WTC11 (cell line): ENCODE results near the gene ANGPTL5. TPM values are rescaled to one million over a fixed set of nuclear protein-coding genes. Genes with fewer than 3 reads are reported as not detected.

Source experiments
- ATAC-seq: fragments of 200-7000 bp; cut with Tn5 transposase; 2 replicates; pipeline ENCODE4 v1.10.0; 2021; ENCODE audit warnings: mild to moderate bottlenecking, moderate library complexity
- CTCF ChIA-PET: fragments of 300-600 bp; sonication (Branson Sonifier 250); formaldehyde crosslinking; loops from one replicate; lab custom pipeline; 2021; ENCODE audit warnings: antibody characterized with exemption; lab: Charles Lee
- POLR2A ChIA-PET: fragments of 350-600 bp; sonication (Branson Sonifier 250); formaldehyde crosslinking; loops from one replicate; lab custom pipeline; 2021; ENCODE audit warnings: antibody characterized with exemption; lab: Charles Lee
- DNase-seq: peaks from one replicate; pipeline ENCODE4 v3.0.0; 2021; ENCODE audit warnings: low spot score
- H3K27ac Mint-ChIP-seq: 2 replicates; pipeline ENCODE4 v1.8.0; 2021; ENCODE audit warnings: mixed read lengths
- H3K27me3 Mint-ChIP-seq: 2 replicates; pipeline ENCODE4 v1.8.0; 2021; ENCODE audit warnings: low read depth, mild to moderate bottlenecking, moderate library complexity, mixed read lengths
- H3K36me3 Mint-ChIP-seq: 2 replicates; pipeline ENCODE4 v1.8.0; 2021; ENCODE audit warnings: mixed read lengths
- H3K4me1 Mint-ChIP-seq: 2 replicates; pipeline ENCODE4 v1.8.0; 2022; ENCODE audit warnings: mixed read lengths
- H3K4me3 Mint-ChIP-seq: 2 replicates; pipeline ENCODE4 v1.8.0; 2021; ENCODE audit warnings: mild to moderate bottlenecking, moderate library complexity, mixed read lengths
- H3K9me3 Mint-ChIP-seq: 2 replicates; pipeline ENCODE4 v1.8.0; 2021; ENCODE audit warnings: mixed read lengths
- CBFB ChIP-seq: sonication (generic); formaldehyde crosslinking; IDR thresholded peaks from 2 replicates; pipeline ENCODE4 v1.8.1; 2022; ENCODE audit warnings: mild to moderate bottlenecking, low read depth, missing genetic modification reagents
- FOXJ3 ChIP-seq: sonication (generic); formaldehyde crosslinking; IDR thresholded peaks from 2 replicates; pipeline ENCODE4 v1.9.0; 2021; ENCODE audit warnings: missing genetic modification reagents, mild to moderate bottlenecking, borderline replicate concordance
- FOXP1 ChIP-seq: sonication (generic); formaldehyde crosslinking; IDR thresholded peaks from 2 replicates; pipeline ENCODE4 v1.8.0; 2022; ENCODE audit warnings: missing genetic modification reagents, mild to moderate bottlenecking, moderate library complexity, borderline replicate concordance
- SMAD3 ChIP-seq: sonication (generic); formaldehyde crosslinking; IDR thresholded peaks from 2 replicates; pipeline ENCODE4 v1.8.0; 2022; ENCODE audit warnings: missing genetic modification reagents, mild to moderate bottlenecking, borderline replicate concordance
- SMAD4 ChIP-seq: sonication (generic); formaldehyde crosslinking; IDR thresholded peaks from 2 replicates; pipeline ENCODE4 v1.8.0; 2022; ENCODE audit warnings: mild to moderate bottlenecking, missing genetic modification reagents
- ZNF138 ChIP-seq: sonication (generic); formaldehyde crosslinking; conservative IDR thresholded peaks from 2 replicates; pipeline ENCODE4 v1.8.1; 2022; ENCODE audit warnings: mild to moderate bottlenecking, moderate library complexity, missing genetic modification reagents
- ZNF219 ChIP-seq: sonication (generic); formaldehyde crosslinking; IDR thresholded peaks from 2 replicates; pipeline ENCODE4 v1.8.0; 2023; ENCODE audit warnings: missing genetic modification reagents, mild to moderate bottlenecking, borderline replicate concordance
- ZNF232 ChIP-seq: sonication (generic); formaldehyde crosslinking; IDR thresholded peaks from 2 replicates; pipeline ENCODE4 v1.8.0; 2022; ENCODE audit warnings: mild to moderate bottlenecking, missing genetic modification reagents
- ZNF263 ChIP-seq: sonication (generic); formaldehyde crosslinking; IDR thresholded peaks from 2 replicates; pipeline ENCODE4 v1.8.1; 2022; ENCODE audit warnings: low read depth, mild to moderate bottlenecking, moderate library complexity, missing genetic modification reagents
- ZNF396 ChIP-seq: fragments of 250-450 bp; sonication (Bioruptor Pico); IDR thresholded peaks from 2 replicates; pipeline ENCODE4 v1.8.0; 2021; ENCODE audit warnings: mild to moderate bottlenecking, moderate library complexity, borderline replicate concordance
- ZNF423 ChIP-seq: fragments of 250-450 bp; sonication (Bioruptor Pico); IDR thresholded peaks from 2 replicates; pipeline ENCODE4 v2.1.2; 2022; ENCODE audit warnings: mild to moderate bottlenecking, moderate library complexity
- ZNF671 ChIP-seq: fragments of 250-450 bp; sonication (Bioruptor Pico); IDR thresholded peaks from 2 replicates; pipeline ENCODE4 v1.8.0; 2021; ENCODE audit warnings: mild to moderate bottlenecking
- total RNA-seq: library from RNA; stranded (reverse); gene quantifications from 3 replicates; pipeline ENCODE4 v1.2.3, GENCODE V29; 2021
- TF ChIP-seq, protein P1 (sequence below): sonication (generic); formaldehyde crosslinking; IDR thresholded peaks from 2 replicates; pipeline ENCODE4 v1.8.1; 2022; ENCODE audit warnings: mild to moderate bottlenecking, missing genetic modification reagents, moderate library complexity, borderline replicate concordance
- TF ChIP-seq, protein P2 (sequence below): sonication (generic); formaldehyde crosslinking; IDR thresholded peaks from 2 replicates; pipeline ENCODE4 v1.8.1; 2023; ENCODE audit warnings: mild to moderate bottlenecking, missing genetic modification reagents
- TF ChIP-seq, protein P3 (sequence below): sonication (generic); formaldehyde crosslinking; IDR thresholded peaks from 2 replicates; pipeline ENCODE4 v1.8.1; 2023; ENCODE audit warnings: mild to moderate bottlenecking, moderate library complexity, missing genetic modification reagents
- TF ChIP-seq, protein P4 (sequence below): fragments of 200-600 bp; IDR thresholded peaks from 2 replicates; pipeline ENCODE4 v1.8.0; 2022; ENCODE audit warnings: antibody characterized with exemption
- TF ChIP-seq, protein P5 (sequence below): sonication (generic); formaldehyde crosslinking; IDR thresholded peaks from 2 replicates; pipeline ENCODE4 v1.8.1; 2022; ENCODE audit warnings: low read depth, mild to moderate bottlenecking, moderate library complexity, missing genetic modification reagents, borderline replicate concordance
- TF ChIP-seq, protein P6 (sequence below): sonication (generic); formaldehyde crosslinking; IDR thresholded peaks from 2 replicates; pipeline ENCODE4 v1.8.1; 2022; ENCODE audit warnings: mild to moderate bottlenecking, moderate library complexity, missing genetic modification reagents
- TF ChIP-seq, protein P7 (sequence below): sonication (generic); formaldehyde crosslinking; conservative IDR thresholded peaks from 2 replicates; pipeline ENCODE4 v1.8.1; 2022; ENCODE audit warnings: mild to moderate bottlenecking, missing genetic modification reagents

The ANGPTL5 gene
- total RNA-seq, 1 experiment from 2014 or later, result not detected

DNA sequence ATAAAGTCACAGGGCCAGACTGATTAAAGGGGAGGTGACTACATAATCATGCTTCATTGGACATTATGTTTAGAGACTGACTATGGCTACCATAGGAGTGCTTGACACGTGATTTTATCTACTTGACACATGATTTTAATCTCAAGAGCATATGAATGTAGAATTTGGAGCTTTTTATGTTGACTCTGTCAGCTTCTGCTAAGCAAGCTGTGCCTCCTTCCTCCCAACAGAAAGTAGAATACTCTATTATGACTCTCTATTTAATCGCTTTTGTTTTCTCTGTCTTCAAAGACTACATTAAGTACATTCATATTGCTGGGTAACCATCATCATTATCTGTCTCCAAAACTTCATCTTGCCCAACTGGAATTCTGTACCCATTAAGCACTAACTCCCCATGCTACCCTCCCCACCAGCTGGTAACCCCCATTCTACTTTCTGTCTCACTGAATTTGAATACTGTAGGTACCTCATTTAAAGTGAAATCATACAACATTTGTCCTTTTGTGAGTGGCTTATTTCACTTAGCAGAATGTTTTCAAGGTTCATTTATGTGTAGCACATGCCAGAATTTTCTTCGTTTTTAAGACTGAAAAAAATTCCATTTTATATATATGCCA, 24.7 kb upstream of the ANGPTL5 start:
- H3K4me3 Mint-ChIP-seq, result no peak overlapping the region
- H3K36me3 Mint-ChIP-seq, result no peaks in the 10 kb centered on the region
- TF ChIP-seq, protein P1, sequence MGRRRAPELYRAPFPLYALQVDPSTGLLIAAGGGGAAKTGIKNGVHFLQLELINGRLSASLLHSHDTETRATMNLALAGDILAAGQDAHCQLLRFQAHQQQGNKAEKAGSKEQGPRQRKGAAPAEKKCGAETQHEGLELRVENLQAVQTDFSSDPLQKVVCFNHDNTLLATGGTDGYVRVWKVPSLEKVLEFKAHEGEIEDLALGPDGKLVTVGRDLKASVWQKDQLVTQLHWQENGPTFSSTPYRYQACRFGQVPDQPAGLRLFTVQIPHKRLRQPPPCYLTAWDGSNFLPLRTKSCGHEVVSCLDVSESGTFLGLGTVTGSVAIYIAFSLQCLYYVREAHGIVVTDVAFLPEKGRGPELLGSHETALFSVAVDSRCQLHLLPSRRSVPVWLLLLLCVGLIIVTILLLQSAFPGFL (CRISPR knock-in tag), result no peak
- TF ChIP-seq, protein P2, sequence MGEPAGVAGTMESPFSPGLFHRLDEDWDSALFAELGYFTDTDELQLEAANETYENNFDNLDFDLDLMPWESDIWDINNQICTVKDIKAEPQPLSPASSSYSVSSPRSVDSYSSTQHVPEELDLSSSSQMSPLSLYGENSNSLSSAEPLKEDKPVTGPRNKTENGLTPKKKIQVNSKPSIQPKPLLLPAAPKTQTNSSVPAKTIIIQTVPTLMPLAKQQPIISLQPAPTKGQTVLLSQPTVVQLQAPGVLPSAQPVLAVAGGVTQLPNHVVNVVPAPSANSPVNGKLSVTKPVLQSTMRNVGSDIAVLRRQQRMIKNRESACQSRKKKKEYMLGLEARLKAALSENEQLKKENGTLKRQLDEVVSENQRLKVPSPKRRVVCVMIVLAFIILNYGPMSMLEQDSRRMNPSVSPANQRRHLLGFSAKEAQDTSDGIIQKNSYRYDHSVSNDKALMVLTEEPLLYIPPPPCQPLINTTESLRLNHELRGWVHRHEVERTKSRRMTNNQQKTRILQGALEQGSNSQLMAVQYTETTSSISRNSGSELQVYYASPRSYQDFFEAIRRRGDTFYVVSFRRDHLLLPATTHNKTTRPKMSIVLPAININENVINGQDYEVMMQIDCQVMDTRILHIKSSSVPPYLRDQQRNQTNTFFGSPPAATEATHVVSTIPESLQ (CRISPR knock-in tag), result no peak
- TF ChIP-seq, protein P3, sequence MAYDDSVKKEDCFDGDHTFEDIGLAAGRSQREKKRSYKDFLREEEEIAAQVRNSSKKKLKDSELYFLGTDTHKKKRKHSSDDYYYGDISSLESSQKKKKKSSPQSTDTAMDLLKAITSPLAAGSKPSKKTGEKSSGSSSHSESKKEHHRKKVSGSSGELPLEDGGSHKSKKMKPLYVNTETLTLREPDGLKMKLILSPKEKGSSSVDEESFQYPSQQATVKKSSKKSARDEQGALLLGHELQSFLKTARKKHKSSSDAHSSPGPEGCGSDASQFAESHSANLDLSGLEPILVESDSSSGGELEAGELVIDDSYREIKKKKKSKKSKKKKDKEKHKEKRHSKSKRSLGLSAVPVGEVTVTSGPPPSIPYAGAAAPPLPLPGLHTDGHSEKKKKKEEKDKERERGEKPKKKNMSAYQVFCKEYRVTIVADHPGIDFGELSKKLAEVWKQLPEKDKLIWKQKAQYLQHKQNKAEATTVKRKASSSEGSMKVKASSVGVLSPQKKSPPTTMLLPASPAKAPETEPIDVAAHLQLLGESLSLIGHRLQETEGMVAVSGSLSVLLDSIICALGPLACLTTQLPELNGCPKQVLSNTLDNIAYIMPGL (CRISPR knock-in tag), result no peak
- TF ChIP-seq ZNF396 (CRISPR knock-in tag), result no peak
- no peak for TF ChIP-seq SMAD3 (CRISPR knock-in tag)
- no peak for TF ChIP-seq ZNF232 (CRISPR knock-in tag)
- TF ChIP-seq, protein P4, sequence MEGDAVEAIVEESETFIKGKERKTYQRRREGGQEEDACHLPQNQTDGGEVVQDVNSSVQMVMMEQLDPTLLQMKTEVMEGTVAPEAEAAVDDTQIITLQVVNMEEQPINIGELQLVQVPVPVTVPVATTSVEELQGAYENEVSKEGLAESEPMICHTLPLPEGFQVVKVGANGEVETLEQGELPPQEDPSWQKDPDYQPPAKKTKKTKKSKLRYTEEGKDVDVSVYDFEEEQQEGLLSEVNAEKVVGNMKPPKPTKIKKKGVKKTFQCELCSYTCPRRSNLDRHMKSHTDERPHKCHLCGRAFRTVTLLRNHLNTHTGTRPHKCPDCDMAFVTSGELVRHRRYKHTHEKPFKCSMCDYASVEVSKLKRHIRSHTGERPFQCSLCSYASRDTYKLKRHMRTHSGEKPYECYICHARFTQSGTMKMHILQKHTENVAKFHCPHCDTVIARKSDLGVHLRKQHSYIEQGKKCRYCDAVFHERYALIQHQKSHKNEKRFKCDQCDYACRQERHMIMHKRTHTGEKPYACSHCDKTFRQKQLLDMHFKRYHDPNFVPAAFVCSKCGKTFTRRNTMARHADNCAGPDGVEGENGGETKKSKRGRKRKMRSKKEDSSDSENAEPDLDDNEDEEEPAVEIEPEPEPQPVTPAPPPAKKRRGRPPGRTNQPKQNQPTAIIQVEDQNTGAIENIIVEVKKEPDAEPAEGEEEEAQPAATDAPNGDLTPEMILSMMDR, result no peak
- TF ChIP-seq CBFB (CRISPR knock-in tag), result no peak
- no peak for TF ChIP-seq ZNF263 (CRISPR knock-in tag)
- TF ChIP-seq ZNF138, result no peak
- no peak for TF ChIP-seq ZNF423 (CRISPR knock-in tag)
- ChIA-PET CTCF (interaction anchor here (1.0 kb wide), 1 partner anchor 61 kb away, joined by 3 read pairs; no protein-coding TSS in a partner anchor), POLR2A (no interaction called here)
- H3K27me3 Mint-ChIP-seq, result no peaks in the 10 kb centered on the region
- no peak for DNase-seq
- no peak overlapping the region for H3K27ac Mint-ChIP-seq
- H3K9me3 Mint-ChIP-seq, result no peaks in the 10 kb centered on the region
- no peak for ATAC-seq
- no peaks in the 10 kb centered on the region for H3K4me1 Mint-ChIP-seq

DNA sequence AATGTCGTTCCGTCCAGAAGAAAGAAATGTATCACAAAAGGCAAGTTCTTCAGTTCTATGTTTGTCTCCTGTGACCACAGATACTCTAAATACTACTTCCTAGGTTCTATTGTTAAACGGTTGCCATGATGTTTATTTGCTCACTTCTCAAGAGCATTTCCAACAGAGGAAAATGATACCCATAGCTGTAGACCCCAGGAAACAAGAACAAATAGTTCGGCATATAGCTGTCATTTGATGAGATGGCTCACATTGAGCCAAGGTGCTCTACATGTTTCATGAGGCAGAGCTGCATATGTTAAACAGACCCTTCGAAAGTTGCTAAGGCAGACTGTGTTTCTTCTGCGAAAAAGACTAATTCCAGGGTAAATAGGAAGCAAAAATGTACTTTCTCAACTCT, 15.4 kb upstream of the ANGPTL5 start:
- Mint-ChIP-seq H3K4me1 (no peaks in the 10 kb centered on the region), H3K27me3 (no peaks in the 10 kb centered on the region), H3K9me3 (peaks cover 4% of the 10 kb centered on the region; the same call in 1 of the 2 replicates), H3K27ac (no peak overlapping the region), H3K36me3 (no peaks in the 10 kb centered on the region), H3K4me3 (no peak overlapping the region)
- TF ChIP-seq FOXP1 (CRISPR knock-in tag) (no peak), SMAD4 (no peak), FOXJ3 (no peak), ZNF671 (CRISPR knock-in tag) (no peak), ZNF423 (CRISPR knock-in tag) (no peak), ZNF219 (CRISPR knock-in tag) (no peak)
- TF ChIP-seq, protein P5, sequence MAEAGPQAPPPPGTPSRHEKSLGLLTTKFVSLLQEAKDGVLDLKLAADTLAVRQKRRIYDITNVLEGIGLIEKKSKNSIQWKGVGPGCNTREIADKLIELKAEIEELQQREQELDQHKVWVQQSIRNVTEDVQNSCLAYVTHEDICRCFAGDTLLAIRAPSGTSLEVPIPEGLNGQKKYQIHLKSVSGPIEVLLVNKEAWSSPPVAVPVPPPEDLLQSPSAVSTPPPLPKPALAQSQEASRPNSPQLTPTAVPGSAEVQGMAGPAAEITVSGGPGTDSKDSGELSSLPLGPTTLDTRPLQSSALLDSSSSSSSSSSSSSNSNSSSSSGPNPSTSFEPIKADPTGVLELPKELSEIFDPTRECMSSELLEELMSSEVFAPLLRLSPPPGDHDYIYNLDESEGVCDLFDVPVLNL (CRISPR knock-in tag), result no peak
- TF ChIP-seq, protein P6, sequence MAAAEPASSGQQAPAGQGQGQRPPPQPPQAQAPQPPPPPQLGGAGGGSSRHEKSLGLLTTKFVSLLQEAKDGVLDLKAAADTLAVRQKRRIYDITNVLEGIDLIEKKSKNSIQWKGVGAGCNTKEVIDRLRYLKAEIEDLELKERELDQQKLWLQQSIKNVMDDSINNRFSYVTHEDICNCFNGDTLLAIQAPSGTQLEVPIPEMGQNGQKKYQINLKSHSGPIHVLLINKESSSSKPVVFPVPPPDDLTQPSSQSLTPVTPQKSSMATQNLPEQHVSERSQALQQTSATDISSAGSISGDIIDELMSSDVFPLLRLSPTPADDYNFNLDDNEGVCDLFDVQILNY, result no peak
- TF ChIP-seq, protein P7, sequence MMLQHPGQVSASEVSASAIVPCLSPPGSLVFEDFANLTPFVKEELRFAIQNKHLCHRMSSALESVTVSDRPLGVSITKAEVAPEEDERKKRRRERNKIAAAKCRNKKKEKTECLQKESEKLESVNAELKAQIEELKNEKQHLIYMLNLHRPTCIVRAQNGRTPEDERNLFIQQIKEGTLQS (CRISPR knock-in tag), result no peak
- no peak for ATAC-seq
- no peak for DNase-seq
- ChIA-PET CTCF (no interaction called here), POLR2A (no interaction called here)
